Prostate gland (tissue), 2 donors: Measurements from ENCODE around the gene DPPA3. TPM values are rescaled to one million over a fixed set of nuclear protein-coding genes. Genes with fewer than 3 reads are reported as not detected.
"Not testable (repeated sequence)": the region's sequence is repeated elsewhere in the genome, so short reads cannot be mapped to it uniquely, and the experiment has no call there.

Experiments
- DNase-seq: peaks from one replicate; pipeline ENCODE4 v3.0.0-alpha.2; 2019; ENCODE audit warnings: low spot score
- H3K27ac ChIP-seq, 2 donors: fragments of 200-600 bp; sonication (generic); 2 replicates each; pipeline ENCODE4 v1.5.1; 2017 to 2019
- H3K27me3 ChIP-seq: fragments of 200-600 bp; sonication (generic); replicated peaks from 2 replicates; pipeline ENCODE4 v1.5.1; 2019; ENCODE audit not compliant: insufficient read depth
- H3K36me3 ChIP-seq, 2 donors: fragments of 200-600 bp; sonication (generic); 1 replicate in 1 of 2; 2 replicates in 1 of 2; pipeline versions ENCODE4 v1.5.1 to v1.8.1; 2017 to 2019
- H3K4me1 ChIP-seq: fragments of 200-600 bp; sonication (generic); replicated peaks from 2 replicates; pipeline ENCODE4 v1.5.1; 2019
- H3K4me3 ChIP-seq, 2 donors: fragments of 200-600 bp; sonication (generic); 2 replicates each; pipeline ENCODE4 v1.5.1; 2017 to 2019
- H3K9me3 ChIP-seq: fragments of 200-600 bp; sonication (generic); 2 replicates; pipeline ENCODE4 v1.5.1; 2017
- POLR2A ChIP-seq: fragments of 450-650 bp; IDR thresholded peaks from one replicate; pipeline ENCODE4 v1.6.1; 2016; ENCODE audit warnings: antibody characterized with exemption, mild to moderate bottlenecking
- POLR2AphosphoS5 ChIP-seq: sonication (generic); formaldehyde crosslinking; IDR thresholded peaks from one replicate; pipeline ENCODE4 v1.6.1; 2017; ENCODE audit warnings: antibody characterized with exemption
- WGBS: methylation state at CpG from one replicate; pipeline ENCODE4 v1.1.5; 2018; 5-methylcytosine and 5-hydroxymethylcytosine counted together
- intact Hi-C: fragments of 100-400 bp; cut with DNase I; formaldehyde crosslinking; loops from one replicate; pipeline ENCODE4 v1.14.2; 2022
- total RNA-seq, 2 donors: library from RNA; depleted of rRNA; stranded (reverse); fragments of >200 nt; gene quantifications; one replicate each; pipeline ENCODE4 v1.1.0, GENCODE V29; 2016
- TF ChIP-seq, protein P1 (sequence below), 4 experiments: fragments of 200-600 bp in 2 of 4; fragments of 450-650 bp in 2 of 4; sonication (generic) in 2 of 4; IDR thresholded peaks; 1 replicate in 3 of 4; 2 replicates in 1 of 4; pipeline ENCODE4 v1.5.1; 2016 to 2019; ENCODE audit warnings: antibody characterized with exemption in 4 of 4, mild to moderate bottlenecking in 2 of 4, moderate library complexity in 2 of 4

Gene DPPA3
- total RNA-seq, 2 donors from 2014 or later: 1.8 TPM; not detected in 1

DNA sequence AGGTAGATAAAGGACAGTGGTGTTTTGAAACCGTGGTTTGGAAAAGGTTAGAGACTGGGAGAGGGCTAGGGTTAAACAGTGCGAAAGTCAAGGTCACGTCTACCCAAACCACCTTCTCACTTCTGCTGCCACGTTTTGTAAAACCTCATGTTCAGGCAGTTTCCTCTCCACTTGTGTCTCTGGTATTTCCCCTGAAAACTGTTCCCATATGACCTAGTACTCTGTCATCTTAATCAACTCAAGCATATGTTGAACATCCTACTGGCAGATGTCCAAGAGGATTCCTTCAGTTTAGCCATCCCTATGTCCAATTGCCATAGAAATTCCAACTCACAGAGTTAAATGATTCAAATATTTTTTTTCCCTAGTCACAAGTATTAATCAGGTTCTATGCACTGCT is 18.5 kb downstream of the DPPA3 start:
- no peaks in the 10 kb centered on the region for H3K36me3 ChIP-seq
- no peaks in the 10 kb centered on the region for H3K9me3 ChIP-seq
- TF ChIP-seq POLR2AphosphoS5 (no peak), POLR2A (no peak)
- TF ChIP-seq, protein P1, sequence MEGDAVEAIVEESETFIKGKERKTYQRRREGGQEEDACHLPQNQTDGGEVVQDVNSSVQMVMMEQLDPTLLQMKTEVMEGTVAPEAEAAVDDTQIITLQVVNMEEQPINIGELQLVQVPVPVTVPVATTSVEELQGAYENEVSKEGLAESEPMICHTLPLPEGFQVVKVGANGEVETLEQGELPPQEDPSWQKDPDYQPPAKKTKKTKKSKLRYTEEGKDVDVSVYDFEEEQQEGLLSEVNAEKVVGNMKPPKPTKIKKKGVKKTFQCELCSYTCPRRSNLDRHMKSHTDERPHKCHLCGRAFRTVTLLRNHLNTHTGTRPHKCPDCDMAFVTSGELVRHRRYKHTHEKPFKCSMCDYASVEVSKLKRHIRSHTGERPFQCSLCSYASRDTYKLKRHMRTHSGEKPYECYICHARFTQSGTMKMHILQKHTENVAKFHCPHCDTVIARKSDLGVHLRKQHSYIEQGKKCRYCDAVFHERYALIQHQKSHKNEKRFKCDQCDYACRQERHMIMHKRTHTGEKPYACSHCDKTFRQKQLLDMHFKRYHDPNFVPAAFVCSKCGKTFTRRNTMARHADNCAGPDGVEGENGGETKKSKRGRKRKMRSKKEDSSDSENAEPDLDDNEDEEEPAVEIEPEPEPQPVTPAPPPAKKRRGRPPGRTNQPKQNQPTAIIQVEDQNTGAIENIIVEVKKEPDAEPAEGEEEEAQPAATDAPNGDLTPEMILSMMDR (IDR thresholded peaks at IDR 0.05): no peak
- DNase-seq: no peak
- 75% methylated on average over 4 of the region's 4 CpGs for WGBS
- intact Hi-C loops: no loop called here
- no peaks in the 10 kb centered on the region for H3K27me3 ChIP-seq
- no peak overlapping the region for H3K4me3 ChIP-seq
- H3K27ac ChIP-seq: no peak overlapping the region
- no peaks in the 10 kb centered on the region for H3K4me1 ChIP-seq

DNA sequence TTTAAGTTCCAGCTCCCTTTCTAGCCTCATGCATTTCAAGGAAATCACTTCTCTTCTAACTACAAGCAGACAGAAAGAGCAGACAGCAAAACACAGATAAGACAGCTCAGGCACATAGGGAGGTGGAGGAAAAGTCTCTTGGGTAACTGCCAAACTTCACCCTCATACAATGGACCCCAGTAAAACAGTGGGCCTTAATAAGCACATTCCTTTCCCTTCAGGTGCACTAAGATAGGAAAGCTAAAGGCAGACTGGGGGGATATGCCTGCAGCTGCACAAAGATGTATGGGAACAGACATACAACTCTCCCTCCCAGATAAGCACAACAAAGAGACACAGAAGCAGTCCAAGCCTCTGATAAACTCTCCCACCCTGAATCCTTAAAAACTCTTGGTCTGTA is 19.8 kb downstream of the DPPA3 start:
- H3K27ac ChIP-seq, intact Hi-C loops, H3K9me3 ChIP-seq, H3K27me3 ChIP-seq, H3K36me3 ChIP-seq, H3K4me3 ChIP-seq, DNase-seq, H3K4me1 ChIP-seq: not testable (repeated sequence)

DNA sequence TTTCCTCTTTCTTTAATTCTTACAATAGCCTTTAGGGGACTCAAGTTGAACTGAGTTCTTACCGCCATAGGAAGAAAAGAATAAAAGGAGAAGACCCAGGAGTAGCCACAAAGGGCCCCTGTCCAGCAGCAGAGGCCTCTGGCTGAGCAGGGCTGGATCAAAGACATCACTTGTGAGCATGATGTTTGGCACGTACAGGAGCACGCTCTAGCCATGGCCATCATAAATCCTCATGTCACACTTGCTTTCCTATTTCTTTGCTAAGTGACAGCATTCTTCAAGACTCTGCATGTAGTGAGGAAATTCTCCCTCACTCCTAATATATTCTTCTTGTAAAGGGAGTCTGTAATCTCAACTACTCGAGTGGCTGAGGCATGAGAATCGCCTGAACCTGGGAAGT is 20.3 kb downstream of the DPPA3 start:
- WGBS: 22% methylated on average over 5 of the region's 5 CpGs
- Histone ChIP-seq H3K27me3 (no peaks in the 10 kb centered on the region), H3K27ac (no peak overlapping the region), H3K9me3 (no peaks in the 10 kb centered on the region), H3K36me3 (no peaks in the 10 kb centered on the region), H3K4me1 (no peaks in the 10 kb centered on the region), H3K4me3 (no peak overlapping the region)
- no peak for DNase-seq
- intact Hi-C loops: no loop called here
- TF ChIP-seq, protein P1 (IDR thresholded peaks at IDR 0.05): no peak
- TF ChIP-seq POLR2AphosphoS5 (no peak), POLR2A (no peak)

DNA sequence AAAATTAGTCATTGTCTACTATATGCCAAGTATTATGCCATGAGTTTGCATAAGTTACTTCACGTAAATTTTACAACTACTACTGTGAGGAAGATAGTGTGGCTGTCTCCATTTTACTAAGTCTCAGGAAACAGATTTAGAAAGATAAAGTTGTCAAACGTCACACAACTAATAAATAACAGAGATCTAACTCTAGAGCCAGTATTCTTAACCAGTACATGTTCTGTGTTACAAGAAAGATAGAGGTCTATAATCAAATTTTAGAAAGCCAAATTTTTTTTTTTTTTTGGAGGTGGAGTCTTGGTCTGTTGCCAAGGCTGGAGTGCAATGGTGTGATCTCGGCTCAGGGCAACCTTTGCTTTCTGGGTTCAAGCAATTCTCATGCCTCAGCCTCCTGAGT is 21.8 kb downstream of the DPPA3 start:
- no peak overlapping the region for H3K4me3 ChIP-seq
- 20% methylated on average over 3 of the region's 3 CpGs for WGBS
- H3K27ac ChIP-seq: no peak overlapping the region
- H3K4me1 ChIP-seq: no peaks in the 10 kb centered on the region
- no peaks in the 10 kb centered on the region for H3K36me3 ChIP-seq
- H3K27me3 ChIP-seq: no peaks in the 10 kb centered on the region
- intact Hi-C loops: no loop called here
- H3K9me3 ChIP-seq: no peaks in the 10 kb centered on the region
- no peak for DNase-seq
- TF ChIP-seq, protein P1 (IDR thresholded peaks at IDR 0.05): no peak
- TF ChIP-seq POLR2A (no peak), POLR2AphosphoS5 (no peak)

DNA sequence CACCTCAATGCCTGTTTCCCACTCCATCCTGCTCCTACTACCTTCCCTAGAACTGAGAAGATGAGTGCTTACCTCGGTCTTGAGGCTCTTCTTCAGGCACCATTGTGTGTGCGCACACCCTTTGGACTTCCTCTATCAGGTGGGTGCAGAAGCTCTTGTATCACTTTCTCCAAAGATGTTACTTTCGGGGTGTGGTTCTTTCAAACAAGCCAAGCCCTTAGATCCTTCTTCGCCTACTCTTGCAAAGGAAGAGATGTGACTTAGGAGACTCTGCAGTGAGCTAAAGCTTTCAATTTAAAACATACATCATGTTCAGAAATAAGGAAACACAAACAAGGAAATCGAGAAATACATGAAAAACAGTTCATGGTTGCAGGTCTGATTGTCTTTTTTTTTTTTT is 36.0 kb downstream of the DPPA3 start, which contains the start of gene CLEC4C:
TSS of gene CLEC4C (minus strand) at position 130 of the 400 bp plus-strand sequence. CDS start at position 103, 27 bp downstream.
- no peaks in the 10 kb centered on the region for H3K9me3 ChIP-seq
- no peak for DNase-seq
- intact Hi-C loops: no loop called here
- H3K4me3 ChIP-seq: no peak within 1 kb of the TSS
- H3K4me1 ChIP-seq: no peaks in the 10 kb centered on the region
- 76% methylated on average over 5 of the region's 5 CpGs for WGBS
- TF ChIP-seq POLR2AphosphoS5 (no peak), POLR2A (no peak)
- TF ChIP-seq, protein P1 (IDR thresholded peaks at IDR 0.05): no peak
- H3K36me3 ChIP-seq: no peaks in the 10 kb centered on the region
- H3K27me3 ChIP-seq: no peaks in the 10 kb centered on the region
- H3K27ac ChIP-seq: no peak within 1 kb of the TSS
